Right lobe of liver (tissue), 4 donors: ENCODE measurements around the gene FHIP1A.

ENCODE experiments used
- CTCF ChIP-seq, 4 donors: fragments of 200-600 bp in 3 of 4; fragments of 450-650 bp in 1 of 4; IDR thresholded peaks; one replicate each; pipeline versions ENCODE4 v1.5.1 to v1.8.0; 2016 to 2022; ENCODE audit warnings: antibody characterized with exemption in 4 of 4, mild to moderate bottlenecking in 2 of 4
- POLR2A ChIP-seq: fragments of 450-650 bp; IDR thresholded peaks from one replicate; pipeline ENCODE4 v1.6.1; 2017; ENCODE audit warnings: antibody characterized with exemption, mild to moderate bottlenecking
- donor health status: DM: no; HTN: no; CAD: no.
- donor health status: DM: no; HTN: no; CAD: no.
- donor health status: DM: no; HTN: yes; CAD: no.

- TF ChIP-seq CTCF (IDR thresholded peaks at IDR 0.05) (no peak), POLR2A (no peak)
Measured at GRCh38 chr4:151437505-151437904, 28.5 kb downstream of the FHIP1A start.
